Keratinocyte (primary cell): ENCODE data around the gene NOM1.

Experiments used
- EZH2 ChIP-seq: IDR thresholded peaks from one replicate; pipeline ENCODE4 v1.6.1; 2012; ENCODE audit warnings: inconsistent platforms, mild to moderate bottlenecking, low read length, moderate library complexity
- TF ChIP-seq, protein P1 (sequence below), 3 experiments: IDR thresholded peaks in 1 of 3; conservative IDR thresholded peaks in 1 of 3; optimal IDR thresholded peaks in 1 of 3; 2 replicates in 2 of 3; 3 replicates in 1 of 3; pipeline versions ENCODE3 to v1.5.1; 2011; ENCODE audit warnings: low read length in 3 of 3, mild to moderate bottlenecking in 3 of 3, moderate library complexity in 2 of 3, control low read depth in 1 of 3, inconsistent platforms in 1 of 3; ENCODE audit not compliant: insufficient read depth in 2 of 3; ENCODE audit errors: extremely low read depth in 1 of 3

DNA sequence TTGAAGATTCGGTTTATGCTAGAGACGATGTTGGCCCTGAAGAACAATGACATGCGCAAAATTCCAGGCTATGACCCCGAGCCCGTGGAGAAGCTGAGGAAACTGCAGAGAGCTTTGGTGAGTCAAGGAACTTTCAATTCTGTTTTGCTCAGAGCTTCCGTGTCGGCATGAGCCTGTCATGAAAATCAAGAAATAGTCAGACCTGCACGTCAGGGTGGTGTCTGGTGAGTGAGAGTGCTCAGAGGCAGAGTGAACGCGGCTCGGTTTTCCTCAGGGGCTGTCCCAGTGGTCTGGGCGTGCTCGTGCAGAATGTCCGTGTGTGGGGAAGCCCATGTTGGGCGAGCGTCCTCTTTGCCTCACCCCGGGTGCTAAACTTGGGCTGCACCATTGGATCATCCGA is 12.6 kb downstream of the NOM1 start:
- TF ChIP-seq, protein P1, sequence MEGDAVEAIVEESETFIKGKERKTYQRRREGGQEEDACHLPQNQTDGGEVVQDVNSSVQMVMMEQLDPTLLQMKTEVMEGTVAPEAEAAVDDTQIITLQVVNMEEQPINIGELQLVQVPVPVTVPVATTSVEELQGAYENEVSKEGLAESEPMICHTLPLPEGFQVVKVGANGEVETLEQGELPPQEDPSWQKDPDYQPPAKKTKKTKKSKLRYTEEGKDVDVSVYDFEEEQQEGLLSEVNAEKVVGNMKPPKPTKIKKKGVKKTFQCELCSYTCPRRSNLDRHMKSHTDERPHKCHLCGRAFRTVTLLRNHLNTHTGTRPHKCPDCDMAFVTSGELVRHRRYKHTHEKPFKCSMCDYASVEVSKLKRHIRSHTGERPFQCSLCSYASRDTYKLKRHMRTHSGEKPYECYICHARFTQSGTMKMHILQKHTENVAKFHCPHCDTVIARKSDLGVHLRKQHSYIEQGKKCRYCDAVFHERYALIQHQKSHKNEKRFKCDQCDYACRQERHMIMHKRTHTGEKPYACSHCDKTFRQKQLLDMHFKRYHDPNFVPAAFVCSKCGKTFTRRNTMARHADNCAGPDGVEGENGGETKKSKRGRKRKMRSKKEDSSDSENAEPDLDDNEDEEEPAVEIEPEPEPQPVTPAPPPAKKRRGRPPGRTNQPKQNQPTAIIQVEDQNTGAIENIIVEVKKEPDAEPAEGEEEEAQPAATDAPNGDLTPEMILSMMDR (optimal IDR thresholded peaks at IDR 0.05 in 1 of 3, IDR thresholded peaks at IDR 0.05 in 1 of 3, conservative IDR thresholded peaks at IDR 0.05 in 1 of 3; ENCODE audit: extremely low read depth in 1 of 3, insufficient read depth in 2 of 3, low read length in 3 of 3) = no peak
- TF ChIP-seq EZH2 = no peak
